GOT3 (cell line): ENCODE results near the gene RRAGB.
"Not testable (repeated sequence)": the region's sequence is repeated elsewhere in the genome, so short reads cannot be mapped to it uniquely, and the experiment has no call there.

ENCODE experiments used
- DNase-seq: peaks from one replicate; lab custom pipeline; 2025; ENCODE audit warnings: mixed read lengths; lab: John Stamatoyannopoulos, UW

The RRAGB gene

DNA sequence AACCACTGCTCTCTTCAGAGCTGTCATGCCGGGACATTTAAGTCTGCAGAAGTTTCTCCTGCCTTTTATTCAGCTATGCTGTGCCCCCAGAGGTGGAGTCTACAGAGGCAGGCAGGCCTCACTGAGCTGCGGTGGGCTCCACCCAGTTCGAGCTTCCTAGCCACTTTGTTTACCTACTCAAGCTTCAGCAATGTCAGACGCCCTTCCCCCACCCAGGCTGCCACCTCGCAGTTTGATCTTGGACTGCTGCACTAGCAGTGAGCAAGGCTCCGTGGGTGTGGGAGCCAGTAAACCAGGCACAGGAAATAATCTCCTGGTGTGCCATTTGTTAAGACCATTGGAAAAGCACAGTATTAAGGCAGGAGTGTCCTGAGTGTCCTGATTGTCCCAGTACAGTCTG lies 56.9 kb downstream of the RRAGB start:
- DNase-seq = not testable (repeated sequence)

DNA sequence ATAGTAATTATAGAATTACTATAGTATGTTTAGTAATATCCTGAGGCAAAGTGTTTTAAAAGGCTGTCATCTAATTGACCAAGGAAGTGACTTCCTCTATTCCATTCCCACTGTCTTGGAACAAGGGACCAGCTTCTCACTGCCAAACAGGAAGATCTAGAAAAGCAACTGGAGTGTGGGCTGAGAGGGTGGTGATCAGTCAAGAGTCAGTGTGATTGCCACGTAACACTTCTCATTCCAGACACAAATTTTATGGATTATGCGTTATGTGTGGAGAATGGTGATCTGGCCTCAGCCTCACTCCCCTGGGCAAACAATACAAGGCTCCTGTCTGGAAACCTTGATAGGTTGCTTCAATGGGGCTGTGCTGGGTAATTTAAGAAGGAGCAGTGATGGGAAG lies 60.0 kb downstream of the RRAGB start:
- DNase-seq = no peak

DNA sequence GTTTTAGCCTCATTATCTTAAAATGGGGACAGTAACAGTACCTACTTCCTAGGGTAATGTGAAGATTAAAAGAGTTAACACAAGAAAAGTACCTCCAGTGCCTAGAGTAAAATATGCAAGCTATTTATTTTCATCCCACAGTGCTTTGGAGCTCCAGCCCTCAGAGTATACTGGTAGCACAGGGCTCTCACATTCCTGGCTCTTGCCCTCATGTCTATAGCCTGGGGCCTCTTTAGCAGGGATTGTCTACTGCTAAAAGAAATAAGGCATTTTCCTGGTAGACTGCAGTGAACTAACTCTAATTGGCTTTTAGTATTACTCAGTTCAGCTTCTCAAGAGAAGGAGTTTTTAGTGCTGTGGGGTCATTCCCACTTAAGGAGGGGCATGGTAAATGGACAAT lies 60.8 kb downstream of the RRAGB start:
- no peak for DNase-seq

DNA sequence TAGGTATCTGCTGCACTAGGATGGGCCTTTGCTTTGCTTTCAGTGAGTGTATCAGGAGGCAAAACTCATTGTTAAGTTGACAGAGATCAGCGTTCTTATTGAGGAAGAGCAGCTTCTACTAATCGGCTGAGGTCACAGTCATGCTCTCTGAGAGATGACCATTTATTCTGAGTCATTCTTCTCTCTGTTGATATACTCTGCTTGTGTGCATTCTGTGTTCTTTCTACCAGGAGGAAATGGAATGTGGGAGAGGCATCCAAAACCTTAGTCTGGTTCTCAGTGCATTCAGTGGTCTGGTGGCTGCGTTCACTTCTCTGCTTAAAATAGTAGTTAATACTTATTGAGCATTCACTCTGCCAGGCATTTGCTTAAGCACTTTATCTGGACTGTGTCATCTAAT lies 66.2 kb downstream of the RRAGB start:
- DNase-seq = no peak

DNA sequence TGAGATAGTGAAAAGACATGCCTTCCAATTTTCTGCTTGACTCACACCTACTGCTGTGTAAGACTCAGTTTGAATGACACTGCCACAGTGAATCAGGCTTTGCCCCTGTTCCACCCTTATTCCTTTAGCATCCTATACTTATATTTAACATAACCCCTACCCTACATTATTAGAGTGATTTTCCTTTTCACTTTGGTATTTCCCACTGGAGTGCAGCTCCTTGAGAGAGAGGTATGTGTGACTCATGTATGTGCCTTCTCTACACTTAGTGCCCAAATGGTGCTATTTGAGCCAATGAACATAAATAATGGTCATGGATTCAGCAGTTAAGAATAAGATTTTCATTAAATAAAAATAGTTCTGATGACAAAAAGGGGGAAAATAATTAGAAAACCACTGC lies 69.5 kb downstream of the RRAGB start:
- no peak for DNase-seq

DNA sequence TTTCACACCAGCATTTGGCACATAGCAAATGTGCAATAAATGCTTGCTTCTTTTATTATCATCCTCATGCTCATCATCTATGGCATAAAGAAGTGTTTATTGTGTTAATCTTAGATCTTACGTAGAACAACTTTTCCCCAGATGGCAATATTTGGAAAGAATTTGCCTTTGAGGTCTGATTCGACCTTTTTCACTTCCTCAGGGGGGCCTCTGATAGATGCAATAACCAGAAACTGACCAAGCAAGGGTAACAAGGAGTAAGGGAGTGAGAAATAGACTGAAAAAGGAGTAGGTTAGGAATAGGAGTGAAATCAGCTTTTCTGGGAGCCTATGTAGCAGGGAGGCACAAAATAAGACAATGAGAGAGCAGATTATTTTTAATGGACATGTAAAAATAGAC lies 70.2 kb downstream of the RRAGB start:
- no peak for DNase-seq

DNA sequence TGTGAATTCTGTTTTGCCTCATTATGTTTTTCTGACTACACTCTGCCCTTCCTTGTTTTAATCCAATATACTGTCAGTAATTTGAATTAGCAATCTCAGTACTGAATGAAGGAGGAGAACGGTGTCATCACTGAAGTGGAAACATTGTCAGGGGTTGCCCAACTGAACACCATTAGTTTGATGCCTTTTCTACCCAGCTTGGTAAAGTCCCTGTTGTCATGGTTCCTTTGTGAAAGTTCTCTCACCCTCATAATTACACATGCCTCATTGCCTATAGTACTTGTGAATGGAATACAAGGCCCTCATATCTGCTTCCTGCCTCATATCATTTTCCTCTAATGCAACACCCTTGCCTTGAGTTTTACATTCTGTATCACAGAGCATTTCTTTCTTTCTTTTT lies 76.9 kb downstream of the RRAGB start:
- DNase-seq = no peak

DNA sequence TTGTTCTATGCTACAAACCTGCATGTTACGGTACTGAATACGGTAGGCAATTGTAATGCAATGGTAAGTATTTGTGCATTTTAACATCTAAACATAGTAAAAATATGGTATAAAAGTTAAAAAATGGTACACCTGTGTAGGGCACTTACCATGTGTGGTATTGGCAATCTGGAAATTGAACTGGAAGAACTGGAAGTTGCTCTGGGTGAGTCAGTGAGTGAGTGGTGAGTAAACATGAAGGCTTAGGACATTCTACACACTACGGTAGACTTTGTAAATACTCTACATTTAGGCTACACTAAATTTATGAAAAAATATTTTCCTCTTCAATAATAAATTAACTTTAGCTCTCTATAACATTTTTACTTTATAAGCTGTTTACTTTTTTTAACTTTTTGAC lies 78.9 kb downstream of the RRAGB start:
- no peak for DNase-seq

DNA sequence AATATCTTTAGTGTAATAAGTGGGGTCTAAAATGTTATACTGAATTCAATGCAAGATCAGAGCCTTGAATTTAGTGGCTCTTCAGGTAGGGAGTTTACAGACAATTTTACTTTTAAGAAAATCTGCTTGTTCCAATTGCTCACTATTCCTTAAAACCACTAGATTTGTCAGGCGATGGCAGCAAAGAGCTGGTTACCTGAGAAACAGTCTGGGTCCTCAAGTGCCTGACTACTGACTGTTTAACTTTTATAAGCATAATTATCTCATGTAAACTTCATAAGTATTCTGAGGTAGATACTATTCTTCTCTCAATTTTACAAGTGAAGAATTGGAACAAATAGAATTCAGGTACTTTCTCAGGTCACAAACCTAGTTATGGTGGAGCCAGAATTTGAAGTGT lies 84.3 kb downstream of the RRAGB start:
- DNase-seq = no peak
